Testis (tissue), 2 donors: ENCODE results near the gene STK24.

Experiments
- POLR2A ChIP-seq: fragments of 450-650 bp; IDR thresholded peaks from one replicate; pipeline ENCODE4 v1.6.1; 2017; ENCODE audit warnings: antibody characterized with exemption, mild to moderate bottlenecking, moderate library complexity
- TF ChIP-seq, protein P1 (sequence below), 3 experiments: fragments of 450-650 bp in 2 of 3; fragments of 200-600 bp in 1 of 3; sonication (generic) in 1 of 3; IDR thresholded peaks; one replicate each; pipeline ENCODE4 v1.5.1; 2016 to 2019; ENCODE audit warnings: antibody characterized with exemption in 3 of 3, mild to moderate bottlenecking in 2 of 3, moderate library complexity in 1 of 3

DNA sequence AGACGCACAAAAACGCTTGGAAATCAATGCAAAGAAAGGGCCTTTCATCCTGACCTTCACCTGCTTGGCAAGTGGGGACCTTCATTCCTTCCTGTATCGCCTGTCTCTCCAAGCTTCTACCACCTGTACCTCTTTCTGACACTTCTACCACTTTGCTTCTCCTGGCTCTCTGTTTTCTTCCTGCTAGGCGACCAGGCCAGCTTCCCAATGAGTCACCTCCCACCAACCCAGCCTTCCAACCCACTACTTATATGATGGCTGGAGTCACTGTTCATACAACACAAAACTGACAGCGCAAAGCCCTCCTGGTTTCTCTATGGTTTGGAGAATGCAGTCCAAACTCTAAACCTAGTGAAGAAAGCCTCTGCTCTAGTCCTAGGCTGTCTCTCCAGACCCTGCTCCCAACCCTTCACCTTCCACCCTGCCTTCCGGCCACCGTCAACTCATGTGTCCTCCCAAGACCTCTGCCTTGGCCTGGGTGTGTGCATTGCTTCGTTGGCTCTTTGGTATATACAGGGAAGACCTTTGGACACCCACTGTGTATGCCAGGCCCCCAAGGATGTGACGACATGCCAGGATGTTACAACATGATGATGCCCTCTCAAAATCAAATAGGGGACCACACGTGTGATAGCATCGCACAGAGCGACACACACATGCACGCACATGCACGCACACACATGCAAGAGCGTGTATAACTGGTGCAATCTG, 148.5 kb downstream of the STK24 start:
- TF ChIP-seq, protein P1, sequence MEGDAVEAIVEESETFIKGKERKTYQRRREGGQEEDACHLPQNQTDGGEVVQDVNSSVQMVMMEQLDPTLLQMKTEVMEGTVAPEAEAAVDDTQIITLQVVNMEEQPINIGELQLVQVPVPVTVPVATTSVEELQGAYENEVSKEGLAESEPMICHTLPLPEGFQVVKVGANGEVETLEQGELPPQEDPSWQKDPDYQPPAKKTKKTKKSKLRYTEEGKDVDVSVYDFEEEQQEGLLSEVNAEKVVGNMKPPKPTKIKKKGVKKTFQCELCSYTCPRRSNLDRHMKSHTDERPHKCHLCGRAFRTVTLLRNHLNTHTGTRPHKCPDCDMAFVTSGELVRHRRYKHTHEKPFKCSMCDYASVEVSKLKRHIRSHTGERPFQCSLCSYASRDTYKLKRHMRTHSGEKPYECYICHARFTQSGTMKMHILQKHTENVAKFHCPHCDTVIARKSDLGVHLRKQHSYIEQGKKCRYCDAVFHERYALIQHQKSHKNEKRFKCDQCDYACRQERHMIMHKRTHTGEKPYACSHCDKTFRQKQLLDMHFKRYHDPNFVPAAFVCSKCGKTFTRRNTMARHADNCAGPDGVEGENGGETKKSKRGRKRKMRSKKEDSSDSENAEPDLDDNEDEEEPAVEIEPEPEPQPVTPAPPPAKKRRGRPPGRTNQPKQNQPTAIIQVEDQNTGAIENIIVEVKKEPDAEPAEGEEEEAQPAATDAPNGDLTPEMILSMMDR (IDR thresholded peaks at IDR 0.05) = no peak
- no peak for TF ChIP-seq POLR2A
